Retinal pigment epithelial cell (primary cell): ENCODE data around the gene TACC3.

ENCODE experiments used
- DNase-seq: peaks from one replicate; pipeline ENCODE4 v3.0.0-alpha.2; 2010; ENCODE audit warnings: low read depth
- H3K4me3 ChIP-seq: 2 replicates; pipeline ENCODE4 v1.5.1; 2011; ENCODE audit warnings: mild to moderate bottlenecking, low read length, control low read depth, moderate library complexity
- CTCF ChIP-seq: conservative IDR thresholded peaks from 2 replicates; pipeline ENCODE4 v1.5.1; 2011; ENCODE audit warnings: low read depth, low read length, control low read depth, inconsistent platforms

Gene TACC3

GRCh38 chr4:1735215-1735614, 13.9 kb downstream of the TACC3 start:
- TF ChIP-seq CTCF = no peak
- H3K4me3 ChIP-seq = no peak overlapping the region

GRCh38 chr4:1736812-1737211, 15.5 kb downstream of the TACC3 start:
- no peak overlapping the region for H3K4me3 ChIP-seq
- no peak for DNase-seq
- TF ChIP-seq CTCF = no peak

More at GRCh38 chr4:1735215-1735614, 13.9 kb downstream of the TACC3 start:
- DNase-seq = no peak

GRCh38 chr4:1737666-1738065, 16.3 kb downstream of the TACC3 start:
- no peak for TF ChIP-seq CTCF
- no peak for DNase-seq
- no peak overlapping the region for H3K4me3 ChIP-seq

- no peak overlapping the region for H3K4me3 ChIP-seq
- TF ChIP-seq CTCF = no peak
- no peak for DNase-seq
These were observed 17.1 kb downstream of the TACC3 start for GRCh38 chr4:1738410-1738809.

GRCh38 chr4:1739358-1739757, 18.0 kb downstream of the TACC3 start:
- DNase-seq = no peak
- TF ChIP-seq CTCF = no peak
- no peak overlapping the region for H3K4me3 ChIP-seq

- no peak for TF ChIP-seq CTCF
- H3K4me3 ChIP-seq = no peak overlapping the region
- no peak for DNase-seq
These were observed 18.8 kb downstream of the TACC3 start for GRCh38 chr4:1740021-1740545.

- no peak for TF ChIP-seq CTCF
- no peak overlapping the region for H3K4me3 ChIP-seq
- DNase-seq = no peak
These were observed 19.9 kb downstream of the TACC3 start for GRCh38 chr4:1741208-1741607.
